Gastroesophageal sphincter (tissue), 4 donors: ENCODE results near the gene CFAP61. TPM values are rescaled to one million over a fixed set of nuclear protein-coding genes. Genes with fewer than 3 reads are reported as not detected.

ENCODE experiments used
- ATAC-seq: fragments of 150-250 bp; one replicate; pipeline ENCODE4 v1.9.1; 2016; ENCODE audit warnings: mild to moderate bottlenecking, moderate library complexity
- H3K27ac ChIP-seq, 4 donors: fragments of 200-600 bp; sonication (generic) in 3 of 4; 1 replicate in 3 of 4; 2 replicates in 1 of 4; pipeline ENCODE4 v1.5.1; 2016 to 2019
- H3K27me3 ChIP-seq: fragments of 200-600 bp; sonication (generic); one replicate; pipeline ENCODE4 v1.5.1; 2019
- H3K36me3 ChIP-seq, 2 donors: fragments of 200-600 bp; sonication (generic); one replicate each; pipeline ENCODE4 v1.5.1; 2019; ENCODE audit warnings: control low read depth in 1 of 2
- H3K4me1 ChIP-seq, 3 donors: fragments of 200-600 bp; sonication (generic); 1 replicate in 2 of 3; 2 replicates in 1 of 3; pipeline ENCODE4 v1.5.1; 2016 to 2019; ENCODE audit warnings: control low read depth in 2 of 3
- H3K4me3 ChIP-seq, 2 donors: fragments of 200-600 bp; sonication (generic); one replicate each; pipeline ENCODE4 v1.5.1; 2019; ENCODE audit warnings: mild to moderate bottlenecking in 1 of 2, moderate library complexity in 1 of 2
- H3K9me3 ChIP-seq, 3 donors: fragments of 200-600 bp; sonication (generic); one replicate each; pipeline ENCODE4 v1.5.1; 2017 to 2019; ENCODE audit warnings: control low read depth in 2 of 3
- CTCF ChIP-seq, 4 experiments: fragments of 200-600 bp in 2 of 4; fragments of 450-650 bp in 2 of 4; sonication (generic) in 1 of 4; IDR thresholded peaks; one replicate each; pipeline ENCODE4 v1.5.1; 2017 to 2019; ENCODE audit warnings: antibody characterized with exemption in 4 of 4, mild to moderate bottlenecking in 2 of 4, moderate library complexity in 2 of 4
- EP300 ChIP-seq: sonication (generic); formaldehyde crosslinking; IDR thresholded peaks from one replicate; pipeline ENCODE4 v1.6.1; 2017; ENCODE audit warnings: antibody characterized with exemption, mild to moderate bottlenecking
- POLR2A ChIP-seq, 2 donors: fragments of 450-650 bp; IDR thresholded peaks; one replicate each; pipeline ENCODE4 v1.6.1; 2017; ENCODE audit warnings: antibody characterized with exemption in 2 of 2, mild to moderate bottlenecking in 2 of 2, moderate library complexity in 1 of 2
- POLR2AphosphoS5 ChIP-seq: sonication (generic); formaldehyde crosslinking; IDR thresholded peaks from one replicate; pipeline ENCODE4 v1.6.1; 2017; ENCODE audit warnings: antibody characterized with exemption
- WGBS, 2 donors: methylation state at CpG; one replicate each; pipeline ENCODE4 v1.1.5; 2018; ENCODE audit warnings: low coverage in 1 of 2; 5-methylcytosine and 5-hydroxymethylcytosine counted together
- total RNA-seq, 4 donors: library from RNA; depleted of rRNA; stranded (reverse); fragments of >200 nt; gene quantifications; one replicate each; pipeline ENCODE4 v1.1.0, GENCODE V29; 2016

CFAP61 gene
- total RNA-seq, 4 donors from 2014 or later: 0.27 to 0.54 (median 0.30) TPM; not detected in 1

DNA sequence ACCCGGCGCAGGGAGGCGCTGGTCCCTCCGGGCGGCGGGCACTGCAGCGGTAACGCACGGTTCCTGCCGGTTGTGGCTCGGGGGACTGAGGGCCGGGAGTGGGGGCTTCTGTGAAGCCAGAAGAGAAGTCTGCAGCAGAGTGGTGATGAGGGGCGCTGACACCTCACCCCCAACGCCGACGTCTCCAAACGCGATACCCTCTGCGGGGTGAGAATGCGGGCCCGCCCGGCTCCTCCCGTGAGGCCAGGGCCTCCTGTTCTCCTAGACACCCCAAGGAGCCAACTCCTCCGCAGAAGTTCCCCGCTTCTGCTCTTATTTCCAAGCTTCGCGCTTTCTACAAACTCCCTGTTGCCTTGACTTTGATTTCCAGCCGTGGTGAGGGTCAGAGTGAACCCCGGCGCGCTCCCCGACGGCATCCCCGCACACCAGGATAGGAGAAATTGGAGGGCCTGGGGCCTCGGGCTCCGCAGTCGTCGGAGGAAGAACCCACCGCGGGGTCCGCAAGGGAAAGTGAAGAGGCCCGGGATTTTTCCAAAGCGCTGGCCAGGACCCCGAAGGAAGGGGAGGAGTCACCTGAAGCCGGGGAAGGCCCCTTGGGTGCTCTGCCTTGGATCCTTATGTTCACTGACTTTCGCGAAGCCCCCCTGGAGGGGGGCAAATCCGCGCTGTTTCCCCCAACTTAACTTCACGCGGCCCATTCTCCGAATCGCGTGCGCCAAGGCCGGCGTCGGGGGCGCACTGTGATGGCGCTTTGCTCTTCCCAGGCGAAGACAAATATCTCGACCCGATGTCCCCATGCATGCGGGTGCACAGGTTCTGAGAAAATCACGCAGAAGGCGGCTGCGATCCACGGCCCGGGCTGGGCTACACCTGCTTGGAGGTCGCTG, 312.5 kb downstream of the CFAP61 start:
- TF ChIP-seq CTCF (IDR thresholded peaks at IDR 0.05): no peak
- TF ChIP-seq POLR2AphosphoS5: no peak
- TF ChIP-seq EP300: no peak
- no peak for TF ChIP-seq POLR2A (IDR thresholded peaks at IDR 0.05)
- H3K27ac ChIP-seq: no peak overlapping the region
- WGBS, 2 donors: 3 to 12% methylated on average over 5 to 8 of the region's 70 CpGs
- no peak overlapping the region for H3K4me3 ChIP-seq
- ATAC-seq: no peak
- H3K27me3 ChIP-seq: peaks cover 99% of the 10 kb centered on the region
- no peaks in the 10 kb centered on the region for H3K36me3 ChIP-seq
- no peaks in the 10 kb centered on the region for H3K9me3 ChIP-seq
- peaks cover 0 to 61% (median 19%) of the 10 kb centered on the region in 3 donors for H3K4me1 ChIP-seq

GRCh38 chr20:20365480-20366161, 313.3 kb downstream of the CFAP61 start:
- no peaks in the 10 kb centered on the region for H3K9me3 ChIP-seq
- H3K27ac ChIP-seq: no peak overlapping the region
- TF ChIP-seq EP300 (no peak), POLR2AphosphoS5 (no peak), POLR2A (IDR thresholded peaks at IDR 0.05) (no peak), CTCF (IDR thresholded peaks at IDR 0.05) (no peak)
- no peak overlapping the region for H3K4me3 ChIP-seq
- H3K27me3 ChIP-seq: peaks cover 99% of the 10 kb centered on the region
- WGBS, 2 donors: 1 to 9% methylated on average over 16 of the region's 18 CpGs
- no peak for ATAC-seq
- peaks cover 0 to 63% (median 16%) of the 10 kb centered on the region in 3 donors for H3K4me1 ChIP-seq
- H3K36me3 ChIP-seq: no peaks in the 10 kb centered on the region

DNA sequence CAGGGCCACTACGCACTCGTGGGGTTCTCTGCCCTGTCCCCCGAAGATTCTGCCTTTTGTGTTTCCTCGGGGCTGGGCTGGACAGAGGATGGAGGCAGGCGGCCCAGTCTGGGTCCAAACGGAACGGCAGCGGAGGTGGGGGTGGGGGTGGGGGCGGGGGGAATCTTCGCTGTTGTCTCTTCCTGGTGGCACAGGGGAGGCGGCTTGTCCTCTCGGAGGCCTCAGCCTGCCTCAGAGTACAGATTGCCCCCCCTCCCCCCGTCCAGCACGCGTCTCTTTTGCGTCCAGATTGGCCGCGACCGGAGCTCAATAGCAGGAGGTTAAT, 314.2 kb downstream of the CFAP61 start:
- WGBS, 2 donors: no CpG with 5 or more reads among the region's 19 CpGs
- no peak for ATAC-seq
- no peak overlapping the region for H3K4me3 ChIP-seq
- no peaks in the 10 kb centered on the region for H3K36me3 ChIP-seq
- no peak overlapping the region for H3K27ac ChIP-seq
- no peaks in the 10 kb centered on the region for H3K9me3 ChIP-seq
- TF ChIP-seq CTCF (IDR thresholded peaks at IDR 0.05) (no peak), POLR2AphosphoS5 (no peak), POLR2A (IDR thresholded peaks at IDR 0.05) (no peak), EP300 (no peak)
- peaks cover 100% of the 10 kb centered on the region for H3K27me3 ChIP-seq
- peaks cover 0 to 63% (median 16%) of the 10 kb centered on the region in 3 donors for H3K4me1 ChIP-seq

DNA sequence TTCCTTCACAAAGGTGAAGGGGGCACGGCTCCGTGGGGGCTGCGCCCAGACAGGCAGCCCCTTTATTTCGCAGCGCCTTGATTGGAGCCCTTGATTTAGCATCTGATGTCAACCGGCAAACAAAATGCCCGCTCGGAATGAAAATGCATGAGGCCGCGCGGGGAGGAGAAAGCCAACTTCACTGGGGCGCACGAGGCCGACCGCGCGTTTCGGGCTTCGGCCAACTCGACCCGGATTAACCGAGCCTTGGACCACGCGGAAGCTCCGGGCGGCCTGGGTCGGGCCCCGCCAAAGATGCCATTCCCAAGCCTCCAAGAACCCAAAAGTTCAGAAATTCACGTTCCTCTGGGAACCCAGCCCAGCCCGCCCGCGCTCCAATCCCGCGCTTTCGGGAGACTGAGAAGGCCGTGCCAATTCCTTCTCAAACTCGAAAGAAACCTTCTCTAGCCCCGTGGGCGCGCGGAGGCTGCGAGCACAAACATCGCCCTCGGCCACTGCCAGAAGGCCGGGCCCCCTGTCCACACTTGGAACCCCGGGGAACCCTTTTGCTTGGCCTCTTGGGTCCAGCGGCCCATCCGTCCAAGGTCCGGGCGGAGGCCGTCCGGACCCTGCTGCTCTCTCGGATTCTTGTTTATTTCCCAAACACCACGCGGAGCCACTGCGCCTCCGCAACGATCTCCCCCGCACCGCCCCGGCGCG, 314.7 kb downstream of the CFAP61 start:
- ATAC-seq: no peak
- Histone ChIP-seq H3K27ac (no peak overlapping the region), H3K4me3 (peak overlapping the region in 1 of 2 donors; percentile 44), H3K9me3 (no peaks in the 10 kb centered on the region), H3K36me3 (no peaks in the 10 kb centered on the region), H3K27me3 (peaks cover 100% of the 10 kb centered on the region), H3K4me1 (peaks cover 0 to 63% (median 16%) of the 10 kb centered on the region in 3 donors)
- TF ChIP-seq CTCF (IDR thresholded peaks at IDR 0.05): no peak
- no peak for TF ChIP-seq EP300
- no peak for TF ChIP-seq POLR2AphosphoS5
- no peak for TF ChIP-seq POLR2A (IDR thresholded peaks at IDR 0.05)
- no CpG with 5 or more reads among the region's 63 CpGs for WGBS, 2 donors
